Tibial nerve (tissue), 3 donors: Measurements from ENCODE around the gene PRSS16.

Experiments used
- POLR2A ChIP-seq, 2 donors: fragments of 450-650 bp; IDR thresholded peaks; one replicate each; pipeline ENCODE4 v1.6.1; 2017; ENCODE audit warnings: antibody characterized with exemption in 2 of 2, mild to moderate bottlenecking in 2 of 2, moderate library complexity in 2 of 2
- TF ChIP-seq, protein P1 (sequence below), 5 experiments: fragments of 200-600 bp in 3 of 5; fragments of 450-650 bp in 2 of 5; sonication (generic) in 3 of 5; IDR thresholded peaks; one replicate each; pipeline ENCODE4 v1.5.1; 2016 to 2019; ENCODE audit warnings: antibody characterized with exemption in 5 of 5, mild to moderate bottlenecking in 3 of 5, moderate library complexity in 2 of 5

DNA sequence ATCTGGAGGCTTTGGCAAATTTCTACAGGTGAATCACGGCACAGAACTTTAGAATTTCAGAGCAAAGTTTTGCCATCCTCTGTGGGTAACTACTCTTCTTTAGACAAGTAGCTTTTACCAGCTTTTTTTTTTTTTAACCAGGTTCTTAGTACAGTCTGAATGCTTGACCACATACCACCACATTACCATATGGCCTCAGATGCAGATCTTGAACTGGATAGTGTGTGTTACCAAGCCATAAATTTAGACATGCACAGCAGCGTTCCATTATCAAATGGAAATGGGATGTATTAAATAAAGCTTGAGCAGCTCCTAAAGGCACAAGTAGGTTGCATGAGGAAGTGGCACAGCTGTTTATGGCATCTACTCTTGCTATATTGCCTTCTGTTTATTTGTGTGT is 38.3 kb upstream of the PRSS16 start:
- TF ChIP-seq POLR2A (IDR thresholded peaks at IDR 0.05), result no peak
- TF ChIP-seq, protein P1, sequence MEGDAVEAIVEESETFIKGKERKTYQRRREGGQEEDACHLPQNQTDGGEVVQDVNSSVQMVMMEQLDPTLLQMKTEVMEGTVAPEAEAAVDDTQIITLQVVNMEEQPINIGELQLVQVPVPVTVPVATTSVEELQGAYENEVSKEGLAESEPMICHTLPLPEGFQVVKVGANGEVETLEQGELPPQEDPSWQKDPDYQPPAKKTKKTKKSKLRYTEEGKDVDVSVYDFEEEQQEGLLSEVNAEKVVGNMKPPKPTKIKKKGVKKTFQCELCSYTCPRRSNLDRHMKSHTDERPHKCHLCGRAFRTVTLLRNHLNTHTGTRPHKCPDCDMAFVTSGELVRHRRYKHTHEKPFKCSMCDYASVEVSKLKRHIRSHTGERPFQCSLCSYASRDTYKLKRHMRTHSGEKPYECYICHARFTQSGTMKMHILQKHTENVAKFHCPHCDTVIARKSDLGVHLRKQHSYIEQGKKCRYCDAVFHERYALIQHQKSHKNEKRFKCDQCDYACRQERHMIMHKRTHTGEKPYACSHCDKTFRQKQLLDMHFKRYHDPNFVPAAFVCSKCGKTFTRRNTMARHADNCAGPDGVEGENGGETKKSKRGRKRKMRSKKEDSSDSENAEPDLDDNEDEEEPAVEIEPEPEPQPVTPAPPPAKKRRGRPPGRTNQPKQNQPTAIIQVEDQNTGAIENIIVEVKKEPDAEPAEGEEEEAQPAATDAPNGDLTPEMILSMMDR (IDR thresholded peaks at IDR 0.05), result no peak
